Left ventricle myocardium inferior (tissue), 1 donor: ENCODE results near the gene AGTRAP. TPM values are rescaled to one million over a fixed set of nuclear protein-coding genes. Genes with fewer than 3 reads are reported as not detected.

Experiments used
- DNase-seq: peaks from one replicate; pipeline ENCODE4 v3.0.0-alpha.2; 2020
- H3K27ac ChIP-seq: fragments of 200-600 bp; replicated peaks from 2 replicates; pipeline ENCODE4 v1.8.0; 2021
- H3K27me3 ChIP-seq: fragments of 200-600 bp; 2 replicates; pipeline ENCODE4 v1.8.0; 2021; ENCODE audit warnings: low read depth
- H3K36me3 ChIP-seq: fragments of 200-600 bp; 2 replicates; pipeline ENCODE4 v1.8.0; 2021
- H3K4me1 ChIP-seq: fragments of 200-600 bp; 2 replicates; pipeline ENCODE4 v1.8.0; 2021
- H3K4me3 ChIP-seq: fragments of 200-600 bp; 2 replicates; pipeline ENCODE4 v1.8.0; 2021; ENCODE audit warnings: mild to moderate bottlenecking, moderate library complexity
- H3K9me3 ChIP-seq: fragments of 200-600 bp; replicated peaks from 2 replicates; pipeline ENCODE4 v1.8.0; 2021
- CTCF ChIP-seq: fragments of 200-600 bp; IDR thresholded peaks from 2 replicates; pipeline ENCODE4 v1.8.0; 2021; ENCODE audit warnings: antibody characterized with exemption, mild to moderate bottlenecking, borderline replicate concordance
- intact Hi-C: fragments of 100-400 bp; cut with micrococcal nuclease; formaldehyde crosslinking; loops from one replicate; pipeline ENCODE4 v1.11.0; 2022
- total RNA-seq: library from RNA; stranded (reverse); fragmentation: NEBNext Ultra II Directional; extraction: Animal tissue kit (Norgen Biotek cat#: 25700); gene quantifications from one replicate; pipeline ENCODE4 v1.2.1, GENCODE V29; 2021
- donor health status: DM: no; HTN: yes; CAD: no; lungs with severe emphysema.

AGTRAP gene
- total RNA-seq, 1 donor from 2014 or later, result 16.6 TPM

GRCh38 chr1:11704194-11704529, 31.8 kb upstream of the AGTRAP start:
- Histone ChIP-seq H3K4me1 (peaks cover 32% of the 10 kb centered on the region), H3K9me3 (no peaks in the 10 kb centered on the region), H3K27ac (no peak overlapping the region), H3K36me3 (no peaks in the 10 kb centered on the region), H3K4me3 (no peak overlapping the region), H3K27me3 (peaks cover 87% of the 10 kb centered on the region)
- TF ChIP-seq CTCF, result no peak
- no peak for DNase-seq
- intact Hi-C loops, result no loop called here

- Histone ChIP-seq H3K4me3 (no peak overlapping the region), H3K27me3 (peaks cover 87% of the 10 kb centered on the region), H3K36me3 (no peaks in the 10 kb centered on the region), H3K4me1 (peaks cover 32% of the 10 kb centered on the region), H3K27ac (no peak overlapping the region), H3K9me3 (no peaks in the 10 kb centered on the region)
- TF ChIP-seq CTCF, result no peak
- DNase-seq, result no peak
- intact Hi-C loops, result no loop called here
These were observed 31.1 kb upstream of the AGTRAP start for GRCh38 chr1:11704691-11705475.

GRCh38 chr1:11705596-11705995, 30.3 kb upstream of the AGTRAP start:
- TF ChIP-seq CTCF, result no peak
- intact Hi-C loops, result no loop called here
- peaks cover 80% of the 10 kb centered on the region for H3K27me3 ChIP-seq

GRCh38 chr1:11706292-11706691, 29.6 kb upstream of the AGTRAP start:
- peaks cover 77% of the 10 kb centered on the region for H3K27me3 ChIP-seq
- intact Hi-C loops, result no loop called here

More at GRCh38 chr1:11705596-11705995, 30.3 kb upstream of the AGTRAP start:
- H3K27ac ChIP-seq, result no peak overlapping the region
- H3K36me3 ChIP-seq, result no peaks in the 10 kb centered on the region
- peaks cover 31% of the 10 kb centered on the region for H3K4me1 ChIP-seq
- no peaks in the 10 kb centered on the region for H3K9me3 ChIP-seq
- DNase-seq, result no peak
- H3K4me3 ChIP-seq, result no peak overlapping the region

GRCh38 chr1:11707621-11708276, 28.2 kb upstream of the AGTRAP start:
- no peak for TF ChIP-seq CTCF
- intact Hi-C loops, result no loop called here
- peaks cover 75% of the 10 kb centered on the region for H3K27me3 ChIP-seq

More at GRCh38 chr1:11706292-11706691, 29.6 kb upstream of the AGTRAP start:
- no peak for DNase-seq
- H3K9me3 ChIP-seq, result no peaks in the 10 kb centered on the region
- no peak overlapping the region for H3K27ac ChIP-seq
- TF ChIP-seq CTCF, result no peak
- H3K4me1 ChIP-seq, result peaks cover 24% of the 10 kb centered on the region
- H3K4me3 ChIP-seq, result no peak overlapping the region
- H3K36me3 ChIP-seq, result no peaks in the 10 kb centered on the region

More at GRCh38 chr1:11707621-11708276, 28.2 kb upstream of the AGTRAP start:
- no peak overlapping the region for H3K4me3 ChIP-seq
- no peaks in the 10 kb centered on the region for H3K9me3 ChIP-seq
- no peaks in the 10 kb centered on the region for H3K36me3 ChIP-seq
- peak overlapping the region; percentile 83 for H3K27ac ChIP-seq
- peaks cover 18% of the 10 kb centered on the region for H3K4me1 ChIP-seq
- peak; percentile 78 for DNase-seq
